ENCODE data around the gene SH3TC1.

- TF ChIP-seq CTCF (IDR thresholded peaks at IDR 0.05) (no peak), POLR2A (IDR thresholded peaks at IDR 0.05) (no peak)
Measured at GRCh38 chr4:8230033-8230432, 30.9 kb downstream of the SH3TC1 start.

Data from vagina (tissue), 2 donors.